ENCODE data around the gene TAPT1. TPM values are rescaled to one million over a fixed set of nuclear protein-coding genes. Genes with fewer than 3 reads are reported as not detected.

The TAPT1 gene
- total and polyA plus RNA-seq, 2 experiments from 2014 or later, result 3.6 to 9.9 TPM

DNA sequence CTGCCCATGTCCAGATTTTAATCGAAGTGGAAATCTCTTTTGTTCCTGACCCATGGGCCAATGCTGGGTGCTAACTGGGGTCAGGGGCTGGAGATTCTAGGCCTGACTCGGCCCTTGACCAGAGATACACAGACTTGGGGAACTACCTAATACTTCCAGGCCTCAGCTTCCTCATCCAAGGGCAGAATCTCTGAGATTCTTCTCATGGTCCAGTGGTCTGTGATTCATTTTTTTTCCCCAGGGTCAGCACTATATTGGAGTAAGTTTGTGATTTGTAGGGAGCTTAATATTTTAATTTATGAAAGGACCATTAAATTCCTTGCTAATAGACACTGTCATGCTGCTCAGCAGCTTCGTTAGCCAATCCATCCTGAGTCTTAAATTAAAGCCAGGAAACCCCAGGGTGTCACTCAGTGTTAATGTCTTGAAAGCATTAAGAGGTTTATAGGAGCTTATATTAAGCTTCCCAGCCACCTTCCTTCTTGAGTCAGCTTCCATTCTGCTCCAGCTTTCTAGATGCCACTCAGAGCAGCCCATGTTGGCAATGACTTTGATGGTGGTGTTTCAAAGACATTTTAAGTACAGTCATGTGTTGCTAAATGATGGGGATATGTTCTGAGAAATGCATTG, 115.5 kb downstream of the TAPT1 start (continued):
- TF ChIP-seq, protein P1, sequence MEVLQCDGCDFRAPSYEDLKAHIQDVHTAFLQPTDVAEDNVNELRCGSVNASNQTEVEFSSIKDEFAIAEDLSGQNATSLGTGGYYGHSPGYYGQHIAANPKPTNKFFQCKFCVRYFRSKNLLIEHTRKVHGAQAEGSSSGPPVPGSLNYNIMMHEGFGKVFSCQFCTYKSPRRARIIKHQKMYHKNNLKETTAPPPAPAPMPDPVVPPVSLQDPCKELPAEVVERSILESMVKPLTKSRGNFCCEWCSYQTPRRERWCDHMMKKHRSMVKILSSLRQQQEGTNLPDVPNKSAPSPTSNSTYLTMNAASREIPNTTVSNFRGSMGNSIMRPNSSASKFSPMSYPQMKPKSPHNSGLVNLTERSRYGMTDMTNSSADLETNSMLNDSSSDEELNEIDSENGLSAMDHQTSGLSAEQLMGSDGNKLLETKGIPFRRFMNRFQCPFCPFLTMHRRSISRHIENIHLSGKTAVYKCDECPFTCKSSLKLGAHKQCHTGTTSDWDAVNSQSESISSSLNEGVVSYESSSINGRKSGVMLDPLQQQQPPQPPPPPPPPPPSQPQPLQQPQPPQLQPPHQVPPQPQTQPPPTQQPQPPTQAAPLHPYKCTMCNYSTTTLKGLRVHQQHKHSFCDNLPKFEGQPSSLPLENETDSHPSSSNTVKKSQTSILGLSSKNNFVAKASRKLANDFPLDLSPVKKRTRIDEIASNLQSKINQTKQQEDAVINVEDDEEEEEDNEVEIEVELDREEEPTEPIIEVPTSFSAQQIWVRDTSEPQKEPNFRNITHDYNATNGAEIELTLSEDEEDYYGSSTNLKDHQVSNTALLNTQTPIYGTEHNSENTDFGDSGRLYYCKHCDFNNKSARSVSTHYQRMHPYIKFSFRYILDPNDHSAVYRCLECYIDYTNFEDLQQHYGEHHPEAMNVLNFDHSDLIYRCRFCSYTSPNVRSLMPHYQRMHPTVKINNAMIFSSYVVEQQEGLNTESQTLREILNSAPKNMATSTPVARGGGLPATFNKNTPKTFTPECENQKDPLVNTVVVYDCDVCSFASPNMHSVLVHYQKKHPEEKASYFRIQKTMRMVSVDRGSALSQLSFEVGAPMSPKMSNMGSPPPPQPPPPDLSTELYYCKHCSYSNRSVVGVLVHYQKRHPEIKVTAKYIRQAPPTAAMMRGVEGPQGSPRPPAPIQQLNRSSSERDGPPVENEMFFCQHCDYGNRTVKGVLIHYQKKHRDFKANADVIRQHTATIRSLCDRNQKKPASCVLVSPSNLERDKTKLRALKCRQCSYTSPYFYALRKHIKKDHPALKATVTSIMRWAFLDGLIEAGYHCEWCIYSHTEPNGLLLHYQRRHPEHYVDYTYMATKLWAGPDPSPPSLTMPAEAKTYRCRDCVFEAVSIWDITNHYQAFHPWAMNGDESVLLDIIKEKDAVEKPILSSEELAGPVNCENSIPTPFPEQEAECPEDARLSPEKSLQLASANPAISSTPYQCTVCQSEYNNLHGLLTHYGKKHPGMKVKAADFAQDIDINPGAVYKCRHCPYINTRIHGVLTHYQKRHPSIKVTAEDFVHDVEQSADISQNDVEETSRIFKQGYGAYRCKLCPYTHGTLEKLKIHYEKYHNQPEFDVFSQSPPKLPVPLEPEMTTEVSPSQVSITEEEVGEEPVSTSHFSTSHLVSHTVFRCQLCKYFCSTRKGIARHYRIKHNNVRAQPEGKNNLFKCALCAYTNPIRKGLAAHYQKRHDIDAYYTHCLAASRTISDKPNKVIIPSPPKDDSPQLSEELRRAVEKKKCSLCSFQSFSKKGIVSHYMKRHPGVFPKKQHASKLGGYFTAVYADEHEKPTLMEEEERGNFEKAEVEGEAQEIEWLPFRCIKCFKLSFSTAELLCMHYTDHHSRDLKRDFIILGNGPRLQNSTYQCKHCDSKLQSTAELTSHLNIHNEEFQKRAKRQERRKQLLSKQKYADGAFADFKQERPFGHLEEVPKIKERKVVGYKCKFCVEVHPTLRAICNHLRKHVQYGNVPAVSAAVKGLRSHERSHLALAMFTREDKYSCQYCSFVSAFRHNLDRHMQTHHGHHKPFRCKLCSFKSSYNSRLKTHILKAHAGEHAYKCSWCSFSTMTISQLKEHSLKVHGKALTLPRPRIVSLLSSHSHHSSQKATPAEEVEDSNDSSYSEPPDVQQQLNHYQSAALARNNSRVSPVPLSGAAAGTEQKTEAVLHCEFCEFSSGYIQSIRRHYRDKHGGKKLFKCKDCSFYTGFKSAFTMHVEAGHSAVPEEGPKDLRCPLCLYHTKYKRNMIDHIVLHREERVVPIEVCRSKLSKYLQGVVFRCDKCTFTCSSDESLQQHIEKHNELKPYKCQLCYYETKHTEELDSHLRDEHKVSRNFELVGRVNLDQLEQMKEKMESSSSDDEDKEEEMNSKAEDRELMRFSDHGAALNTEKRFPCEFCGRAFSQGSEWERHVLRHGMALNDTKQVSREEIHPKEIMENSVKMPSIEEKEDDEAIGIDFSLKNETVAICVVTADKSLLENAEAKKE (CRISPR knock-in tag; IDR thresholded peaks at IDR 0.05), result no peak
- TF ChIP-seq POLR2AphosphoS5 (IDR thresholded peaks at IDR 0.05; ENCODE audit: low read depth) (no peak), STAT1 (IDR thresholded peaks at IDR 0.05; ENCODE audit: unreplicated experiment) (no peak), ZNF114 (CRISPR knock-in tag; IDR thresholded peaks at IDR 0.05) (no peak), JUNB (IDR thresholded peaks at IDR 0.05; ENCODE audit: unreplicated experiment) (no peak), EZH2 (IDR thresholded peaks at IDR 0.05; ENCODE audit: low read depth, unreplicated experiment) (no peak), EZH2phosphoT487 (IDR thresholded peaks at IDR 0.05; ENCODE audit: unreplicated experiment) (no peak), NANOG (IDR thresholded peaks at IDR 0.05; ENCODE audit: borderline replicate concordance) (no peak), CREB1 (CRISPR knock-in tag; IDR thresholded peaks at IDR 0.05; ENCODE audit: low read depth) (no peak)
- TF ChIP-seq, protein P2, sequence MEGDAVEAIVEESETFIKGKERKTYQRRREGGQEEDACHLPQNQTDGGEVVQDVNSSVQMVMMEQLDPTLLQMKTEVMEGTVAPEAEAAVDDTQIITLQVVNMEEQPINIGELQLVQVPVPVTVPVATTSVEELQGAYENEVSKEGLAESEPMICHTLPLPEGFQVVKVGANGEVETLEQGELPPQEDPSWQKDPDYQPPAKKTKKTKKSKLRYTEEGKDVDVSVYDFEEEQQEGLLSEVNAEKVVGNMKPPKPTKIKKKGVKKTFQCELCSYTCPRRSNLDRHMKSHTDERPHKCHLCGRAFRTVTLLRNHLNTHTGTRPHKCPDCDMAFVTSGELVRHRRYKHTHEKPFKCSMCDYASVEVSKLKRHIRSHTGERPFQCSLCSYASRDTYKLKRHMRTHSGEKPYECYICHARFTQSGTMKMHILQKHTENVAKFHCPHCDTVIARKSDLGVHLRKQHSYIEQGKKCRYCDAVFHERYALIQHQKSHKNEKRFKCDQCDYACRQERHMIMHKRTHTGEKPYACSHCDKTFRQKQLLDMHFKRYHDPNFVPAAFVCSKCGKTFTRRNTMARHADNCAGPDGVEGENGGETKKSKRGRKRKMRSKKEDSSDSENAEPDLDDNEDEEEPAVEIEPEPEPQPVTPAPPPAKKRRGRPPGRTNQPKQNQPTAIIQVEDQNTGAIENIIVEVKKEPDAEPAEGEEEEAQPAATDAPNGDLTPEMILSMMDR (conservative IDR thresholded peaks at IDR 0.05; ENCODE audit: low read depth in 2 of 2), result no peak

Small RNA genes within 50 kb of the gene (small RNA-seq; reads per million reads assigned to genes)
- gene RPS21P4 (ENCODE audit: low replicate concordance), result not detected

Other genes starting within 250 kb of the TAPT1 start
- gene PROM1, start 142.4 kb downstream of the TAPT1 start, total RNA-seq (2014; rRNA removed; shearing (Covaris generic)), result 66.6 and 70.3 TPM in 2 replicates
- gene PROM1, start 142.4 kb downstream of the TAPT1 start, polyA plus RNA-seq (2016; fragmentation: Nextera tagmentation; extraction: Ambion mirVana), result 30.6 and 36.6 TPM in 2 replicates

Measured in GM23338 (cell line).